Muscle of arm (tissue), 14 donors: ENCODE results near the gene RAB31. TPM values are rescaled to one million over a fixed set of nuclear protein-coding genes. Genes with fewer than 3 reads are reported as not detected.
"Not testable (repeated sequence)": the region's sequence is repeated elsewhere in the genome, so short reads cannot be mapped to it uniquely, and the experiment has no call there.

Experiments
- DNase-seq: peaks from one replicate; pipeline ENCODE4 v3.0.0-alpha.2; 2013
- long read RNA-seq, 11 donors: transcript quantifications; one replicate each; lab custom pipeline, GENCODE V29; 2026
- polyA plus RNA-seq, 12 donors: library from polyadenylated mRNA; unstranded; fragments of 120-200 nt; gene quantifications; one replicate each; pipeline ENCODE4 v1.2.1, GENCODE V29; 2013; ENCODE audit not compliant: insufficient read length in 12 of 12

Gene RAB31
- 10 to 100 TPM in 11 of 12 donors, not detected in 1; 20.2 to 50.8 (median 32.8) TPM for polyA plus RNA-seq
- long read RNA-seq, donor 1, full-length matches to known transcripts, result 4 of 4 reads
- long read RNA-seq, donor 1, partial matches to known transcripts, result 0 of 4 reads
- long read RNA-seq, donor 1, other reads (novel, unspliced or antisense), result 0 of 4 reads
- long read RNA-seq, donor 2, full-length matches to known transcripts, result 19 of 19 reads
- long read RNA-seq, donor 2, partial matches to known transcripts, result 0 of 19 reads
- long read RNA-seq, donor 2, other reads (novel, unspliced or antisense), result 0 of 19 reads
- long read RNA-seq, donor 3, full-length matches to known transcripts, result 7 of 7 reads
- long read RNA-seq, donor 3, partial matches to known transcripts, result 0 of 7 reads
- long read RNA-seq, donor 3, other reads (novel, unspliced or antisense), result 0 of 7 reads
- long read RNA-seq, donor 4, full-length matches to known transcripts, result 6 of 6 reads
- long read RNA-seq, donor 4, partial matches to known transcripts, result 0 of 6 reads
- long read RNA-seq, donor 4, other reads (novel, unspliced or antisense), result 0 of 6 reads
- long read RNA-seq, donor 5, full-length matches to known transcripts, result 12 of 12 reads
- long read RNA-seq, donor 5, partial matches to known transcripts, result 0 of 12 reads
- long read RNA-seq, donor 5, other reads (novel, unspliced or antisense), result 0 of 12 reads
- long read RNA-seq, donor 6, full-length matches to known transcripts, result 7 of 7 reads
- long read RNA-seq, donor 6, partial matches to known transcripts, result 0 of 7 reads
- long read RNA-seq, donor 6, other reads (novel, unspliced or antisense), result 0 of 7 reads
- long read RNA-seq, donor 7, full-length matches to known transcripts, result 4 of 4 reads
- long read RNA-seq, donor 7, partial matches to known transcripts, result 0 of 4 reads
- long read RNA-seq, donor 7, other reads (novel, unspliced or antisense), result 0 of 4 reads
- long read RNA-seq, donor 8, full-length matches to known transcripts, result 19 of 19 reads
- long read RNA-seq, donor 8, partial matches to known transcripts, result 0 of 19 reads
- long read RNA-seq, donor 8, other reads (novel, unspliced or antisense), result 0 of 19 reads
- long read RNA-seq, donor 9, full-length matches to known transcripts, result 6 of 6 reads
- long read RNA-seq, donor 9, partial matches to known transcripts, result 0 of 6 reads
- long read RNA-seq, donor 9, other reads (novel, unspliced or antisense), result 0 of 6 reads
- long read RNA-seq, donor 10, full-length matches to known transcripts, result 19 of 19 reads
- long read RNA-seq, donor 10, partial matches to known transcripts, result 0 of 19 reads
- long read RNA-seq, donor 10, other reads (novel, unspliced or antisense), result 0 of 19 reads
- long read RNA-seq, donor 11, full-length matches to known transcripts, result 10 of 10 reads
- long read RNA-seq, donor 11, partial matches to known transcripts, result 0 of 10 reads
- long read RNA-seq, donor 11, other reads (novel, unspliced or antisense), result 0 of 10 reads

GRCh38 chr18:9708057-9708433 lies at the start of gene RAB31:
Gene RAB31 (plus strand): TSS chr18:9708301. CDS start chr18:9708406, 105 bp downstream.
- peak; percentile 77 for DNase-seq

- DNase-seq, result no peak
These were observed 48.4 kb upstream of the RAB31 start for GRCh38 chr18:9659499-9660375.

- no peak for DNase-seq
These were observed 46.5 kb upstream of the RAB31 start for GRCh38 chr18:9661564-9661963.

- no peak for DNase-seq
These were observed 44.7 kb upstream of the RAB31 start for GRCh38 chr18:9663377-9663776.

GRCh38 chr18:9665314-9665713 lies 42.8 kb upstream of the RAB31 start:
- no peak for DNase-seq

- DNase-seq, result no peak
These were observed 41.6 kb upstream of the RAB31 start for GRCh38 chr18:9666548-9666947.

- DNase-seq, result no peak
These were observed 39.1 kb upstream of the RAB31 start for GRCh38 chr18:9669016-9669415.

- no peak for DNase-seq
These were observed 36.9 kb upstream of the RAB31 start for GRCh38 chr18:9671214-9671613.

- no peak for DNase-seq
These were observed 34.5 kb upstream of the RAB31 start for GRCh38 chr18:9673296-9674251.

- DNase-seq, result not testable (repeated sequence)
These were observed 29.9 kb upstream of the RAB31 start for GRCh38 chr18:9678216-9678615.

- no peak for DNase-seq
These were observed 29.0 kb upstream of the RAB31 start for GRCh38 chr18:9679125-9679524.

GRCh38 chr18:9681217-9681616 lies 26.9 kb upstream of the RAB31 start:
- no peak for DNase-seq

- DNase-seq, result no peak
These were observed 25.5 kb upstream of the RAB31 start for GRCh38 chr18:9682572-9682971.

- no peak for DNase-seq
These were observed 24.4 kb upstream of the RAB31 start for GRCh38 chr18:9683418-9684396.

GRCh38 chr18:9684881-9685614 lies 23.1 kb upstream of the RAB31 start:
- no peak for DNase-seq

- no peak for DNase-seq
These were observed 22.5 kb upstream of the RAB31 start for GRCh38 chr18:9685615-9685890.

- no peak for DNase-seq
These were observed 19.9 kb upstream of the RAB31 start for GRCh38 chr18:9688036-9688741.
